Measurements from ENCODE around the gene PPT1. TPM values are rescaled to one million over a fixed set of nuclear protein-coding genes. Genes with fewer than 3 reads are reported as not detected.

Gene PPT1
- total and polyA plus RNA-seq, 2 donors: 58.7 to 102 TPM

Other genes starting within 250 kb of the PPT1 start
- gene TRIT1, start 213.7 kb downstream of the PPT1 start, total RNA-seq: 45.4 TPM
- 14.5 TPM for gene TRIT1, start 213.7 kb downstream of the PPT1 start, polyA plus RNA-seq
- 35.1 TPM for gene MYCL, start 195.3 kb downstream of the PPT1 start, total RNA-seq
- gene MYCL, start 195.3 kb downstream of the PPT1 start, polyA plus RNA-seq: 5.5 TPM
- 0.95 TPM for gene MFSD2A, start 142.1 kb downstream of the PPT1 start, total RNA-seq
- 3.5 TPM for gene MFSD2A, start 142.1 kb downstream of the PPT1 start, polyA plus RNA-seq
- 154 TPM for gene CAP1, start 56.5 kb downstream of the PPT1 start, total RNA-seq
- gene CAP1, start 56.5 kb downstream of the PPT1 start, polyA plus RNA-seq: 273 TPM
- gene RLF, start 64.1 kb upstream of the PPT1 start, total RNA-seq: 67.7 TPM
- gene RLF, start 64.1 kb upstream of the PPT1 start, polyA plus RNA-seq: 9.2 TPM
- not detected for gene TMCO2, start 150.7 kb upstream of the PPT1 start, total RNA-seq
- not detected for gene TMCO2, start 150.7 kb upstream of the PPT1 start, polyA plus RNA-seq
- gene ZMPSTE24, start 161.0 kb upstream of the PPT1 start, total RNA-seq: 67.8 TPM
- gene ZMPSTE24, start 161.0 kb upstream of the PPT1 start, polyA plus RNA-seq: 32.3 TPM
- 8.7 TPM for gene COL9A2, start 220.0 kb upstream of the PPT1 start, total RNA-seq
- gene COL9A2, start 220.0 kb upstream of the PPT1 start, polyA plus RNA-seq: 11.2 TPM